HG02981 (cell line): Measurements from ENCODE around the gene GCNT3.

Experiments used
- ATAC-seq: cut with Tn5 transposase; IDR thresholded peaks from one replicate; pipeline ENCODE4 v1.9.1; 2021; ENCODE audit warnings: mild to moderate bottlenecking, moderate library complexity; ENCODE audit not compliant: unreplicated experiment

The GCNT3 gene

GRCh38 chr15:59611276-59612260 lies at the start of gene GCNT3:
TSS of gene GCNT3 (plus strand) at chr15:59611783. CDS start at chr15:59618239, 6,456 bp downstream.
- ATAC-seq: no peak

- ATAC-seq: no peak
Measured at GRCh38 chr15:59562448-59563186, 49.0 kb upstream of the GCNT3 start.

GRCh38 chr15:59565299-59565698 lies 46.3 kb upstream of the GCNT3 start:
- ATAC-seq: no peak

GRCh38 chr15:59567324-59567723 lies 44.3 kb upstream of the GCNT3 start:
- ATAC-seq: no peak

GRCh38 chr15:59569477-59569876 lies 42.1 kb upstream of the GCNT3 start:
- no peak for ATAC-seq

GRCh38 chr15:59570315-59570714 lies 41.3 kb upstream of the GCNT3 start:
- ATAC-seq: no peak

GRCh38 chr15:59571606-59572005 lies 40.0 kb upstream of the GCNT3 start:
- ATAC-seq: no peak

- ATAC-seq: no peak
Measured at GRCh38 chr15:59583088-59583487, 28.5 kb upstream of the GCNT3 start.

- ATAC-seq: no peak
Measured at GRCh38 chr15:59587085-59587826, 24.3 kb upstream of the GCNT3 start.

- ATAC-seq: no peak
Measured at GRCh38 chr15:59590027-59590426, 21.6 kb upstream of the GCNT3 start.

GRCh38 chr15:59591356-59591755 lies 20.2 kb upstream of the GCNT3 start:
- no peak for ATAC-seq

- ATAC-seq: no peak
Measured at GRCh38 chr15:59594493-59594942, 17.1 kb upstream of the GCNT3 start.

GRCh38 chr15:59594991-59595390 lies 16.6 kb upstream of the GCNT3 start:
- ATAC-seq: no peak

- no peak for ATAC-seq
Measured at GRCh38 chr15:59595434-59595915, 16.1 kb upstream of the GCNT3 start.

GRCh38 chr15:59596640-59597039 lies 14.9 kb upstream of the GCNT3 start:
- ATAC-seq: no peak

- ATAC-seq: no peak
Measured at GRCh38 chr15:59598461-59598860, 13.1 kb upstream of the GCNT3 start.

- no peak for ATAC-seq
Measured at GRCh38 chr15:59605994-59606393, 5.6 kb upstream of the GCNT3 start.

- no peak for ATAC-seq
Measured at GRCh38 chr15:59609730-59610712, 1.6 kb upstream of the GCNT3 start.

GRCh38 chr15:59614153-59614552 lies 2.6 kb downstream of the GCNT3 start:
- no peak for ATAC-seq

GRCh38 chr15:59615661-59616060 lies 4.1 kb downstream of the GCNT3 start:
- ATAC-seq: no peak
